NCI-H2227 (cell line): ENCODE measurements around the gene MUC13.
"Not testable (repeated sequence)": the region's sequence is repeated elsewhere in the genome, so short reads cannot be mapped to it uniquely, and the experiment has no call there.

Source experiments
- DNase-seq: peaks from one replicate; lab custom pipeline; 2025; ENCODE audit not compliant: unreplicated experiment; lab: John Stamatoyannopoulos, UW

The MUC13 gene

GRCh38 chr3:124934577-124934976 is at the start of gene MUC13:
Gene MUC13 (minus strand): TSS chr3:124934751. CDS start chr3:124934712, 39 bp downstream.
- no peak for DNase-seq

- no peak for DNase-seq
These were observed 48.3 kb upstream of the MUC13 start for GRCh38 chr3:124982855-124983254.

GRCh38 chr3:124981472-124981871 is 46.9 kb upstream of the MUC13 start:
- no peak for DNase-seq

- no peak for DNase-seq
These were observed 44.1 kb upstream of the MUC13 start for GRCh38 chr3:124978627-124979026.

GRCh38 chr3:124976383-124976782 is 41.8 kb upstream of the MUC13 start:
- DNase-seq: no peak

GRCh38 chr3:124974691-124975090 is 40.1 kb upstream of the MUC13 start:
- DNase-seq: no peak

- no peak for DNase-seq
These were observed 38.7 kb upstream of the MUC13 start for GRCh38 chr3:124973290-124973689.

GRCh38 chr3:124972457-124972856 is 37.9 kb upstream of the MUC13 start:
- no peak for DNase-seq

GRCh38 chr3:124969963-124970722 is 35.6 kb upstream of the MUC13 start:
- DNase-seq: no peak

GRCh38 chr3:124969190-124969589 is 34.6 kb upstream of the MUC13 start:
- no peak for DNase-seq

GRCh38 chr3:124967964-124968363 is 33.4 kb upstream of the MUC13 start:
- DNase-seq: no peak

GRCh38 chr3:124966521-124967445 is 32.2 kb upstream of the MUC13 start:
- DNase-seq: no peak

- no peak for DNase-seq
These were observed 30.9 kb upstream of the MUC13 start for GRCh38 chr3:124965413-124965812.

GRCh38 chr3:124964387-124964786 is 29.8 kb upstream of the MUC13 start:
- DNase-seq: no peak

- DNase-seq: no peak
These were observed 29.2 kb upstream of the MUC13 start for GRCh38 chr3:124963755-124964154.

- no peak for DNase-seq
These were observed 27.9 kb upstream of the MUC13 start for GRCh38 chr3:124962403-124962940.

- no peak for DNase-seq
These were observed 26.1 kb upstream of the MUC13 start for GRCh38 chr3:124960698-124961097.

- no peak for DNase-seq
These were observed 25.6 kb upstream of the MUC13 start for GRCh38 chr3:124960105-124960504.

- DNase-seq: not testable (repeated sequence)
These were observed 23.4 kb upstream of the MUC13 start for GRCh38 chr3:124957951-124958350.

- no peak for DNase-seq
These were observed 17.8 kb upstream of the MUC13 start for GRCh38 chr3:124952282-124952855.

- DNase-seq: no peak
These were observed 17.1 kb upstream of the MUC13 start for GRCh38 chr3:124951511-124952281.
